Kidney (tissue), 14 donors: ENCODE data around the gene UST. TPM values are rescaled to one million over a fixed set of nuclear protein-coding genes. Genes with fewer than 3 reads are reported as not detected.
"Not testable (repeated sequence)": the region's sequence is repeated elsewhere in the genome, so short reads cannot be mapped to it uniquely, and the experiment has no call there.

Experiments
- DNase-seq, 5 donors: peaks; one replicate each; pipeline ENCODE4 v3.0.0-alpha.2; 2013 to 2020
- FAIRE-seq: peaks from 2 replicates; lab custom pipeline; 2012; peaks lifted over from hg19 to GRCh38; lab: Jason Lieb, UNC
- H3K27ac ChIP-seq, 2 donors: one replicate each; pipeline ENCODE4 v1.7.0; 2013; ENCODE audit warnings: low read depth in 2 of 2, low read length in 2 of 2, inconsistent platforms in 1 of 2
- H3K27me3 ChIP-seq: one replicate; pipeline ENCODE4 v1.7.1; 2013; ENCODE audit warnings: low read length, inconsistent platforms; ENCODE audit not compliant: control insufficient read depth, insufficient read depth
- H3K36me3 ChIP-seq, 3 donors: one replicate each; pipeline versions ENCODE4 v1.7.0 to v1.7.1; 2013; ENCODE audit warnings: low read length in 3 of 3, control low read depth in 1 of 3, inconsistent platforms in 1 of 3; ENCODE audit not compliant: insufficient read depth in 3 of 3, control insufficient read depth in 2 of 3
- H3K4me1 ChIP-seq, 3 donors: one replicate each; pipeline versions ENCODE4 v1.7.0 to v1.7.1; 2013; ENCODE audit warnings: low read length in 3 of 3, inconsistent platforms in 1 of 3, low read depth in 1 of 3; ENCODE audit not compliant: control insufficient read depth in 2 of 3, insufficient read depth in 2 of 3
- H3K4me3 ChIP-seq, 3 donors: one replicate each; pipeline versions ENCODE4 v1.7.0 to v1.8.1; 2013; ENCODE audit warnings: low read length in 3 of 3, control low read depth in 1 of 3, inconsistent platforms in 1 of 3
- H3K9ac ChIP-seq, 3 donors: one replicate each; pipeline versions ENCODE4 v1.7.0 to v1.7.1; 2013; ENCODE audit warnings: low read length in 3 of 3, control low read depth in 1 of 3, inconsistent platforms in 1 of 3
- H3K9me3 ChIP-seq, 3 donors: one replicate each; pipeline versions ENCODE4 v1.7.0 to v1.7.1; 2013; ENCODE audit warnings: low read length in 3 of 3, control low read depth in 1 of 3, inconsistent platforms in 1 of 3; ENCODE audit not compliant: control insufficient read depth in 2 of 3, insufficient read depth in 1 of 3
- CTCF ChIP-seq: IDR thresholded peaks from 3 replicates; pipeline ENCODE4 v1.5.1; 2012; ENCODE audit warnings: mild to moderate bottlenecking, moderate library complexity, borderline replicate concordance; ENCODE audit not compliant: insufficient read depth; ENCODE audit errors: extremely low read depth
- intact Hi-C: fragments of 100-400 bp; cut with DNase I; formaldehyde crosslinking; loops from one replicate; pipeline ENCODE4 v1.11.1; 2022
- polyA plus RNA-seq: library from polyadenylated mRNA; stranded (reverse); fragments of 350-450 nt; fragmentation: Illumina TruSeq; extraction: RNeasy Lipid Tissue Mini Kit (QIAGEN cat#74804); gene quantifications from one replicate; pipeline ENCODE4 v1.2.3, GENCODE V29; 2014; ENCODE audit warnings: low read depth, low replicate concordance; ENCODE audit not compliant: insufficient read depth
- total RNA-seq: library from RNA; stranded (reverse); fragmentation: NEBNext Ultra II Directional; extraction: Animal tissue kit (Norgen Biotek cat#: 25700); gene quantifications from one replicate; pipeline ENCODE4 v1.2.1, GENCODE V29; 2021
- donor health status: control.
- donor health status: control.
- donor health status: control.
- donor health status: control.
- donor health status: control.
- donor health status: DM: yes; HTN: yes; CAD: no.
- donor health status: Normal renal cell carcinoma (clear cell type).

UST gene
- total and polyA plus RNA-seq, 2 donors from 2014 or later: 3.2 to 4.2 TPM

- intact Hi-C loops: no loop called here
- no peaks in the 10 kb centered on the region for H3K9me3 ChIP-seq
- no peaks in the 10 kb centered on the region for H3K36me3 ChIP-seq
- no peaks in the 10 kb centered on the region for H3K27me3 ChIP-seq
- H3K4me3 ChIP-seq: no peak overlapping the region
- FAIRE-seq (no peak), DNase-seq (no peak)
- no peak overlapping the region for H3K9ac ChIP-seq
- no peak overlapping the region for H3K27ac ChIP-seq
- H3K4me1 ChIP-seq: peaks cover 5 to 8% (median 6%) of the 10 kb centered on the region in 3 donors
- TF ChIP-seq CTCF: no peak
Observed at GRCh38 chr6:149033454-149033853, 286.6 kb downstream of the UST start.

- no peak overlapping the region for H3K4me3 ChIP-seq
- H3K27me3 ChIP-seq: no peaks in the 10 kb centered on the region
- H3K9ac ChIP-seq: no peak overlapping the region
- TF ChIP-seq CTCF: no peak
- peaks cover 3 to 8% (median 6%) of the 10 kb centered on the region in 3 donors for H3K4me1 ChIP-seq
- intact Hi-C loops: no loop called here
- DNase-seq: no peak
- no peak for FAIRE-seq
- no peak overlapping the region for H3K27ac ChIP-seq
- H3K36me3 ChIP-seq: no peaks in the 10 kb centered on the region
- no peaks in the 10 kb centered on the region for H3K9me3 ChIP-seq
Observed at GRCh38 chr6:149035766-149036165, 288.9 kb downstream of the UST start.

GRCh38 chr6:149037051-149037671 is 290.3 kb downstream of the UST start:
- Histone ChIP-seq H3K9me3 (no peaks in the 10 kb centered on the region), H3K36me3 (no peaks in the 10 kb centered on the region), H3K27me3 (no peaks in the 10 kb centered on the region), H3K4me1 (peaks cover 2 to 8% (median 6%) of the 10 kb centered on the region in 3 donors), H3K4me3 (no peak overlapping the region), H3K9ac (peak overlapping the region in 1 of 3 donors; percentile 20), H3K27ac (no peak overlapping the region)
- TF ChIP-seq CTCF: no peak
- FAIRE-seq (no peak), DNase-seq (peak in 4 of 5 donors; percentile 70 to 86 (median 78))
- intact Hi-C loops: no loop called here

GRCh38 chr6:149039025-149039424 is 292.2 kb downstream of the UST start:
- H3K27me3 ChIP-seq, DNase-seq, intact Hi-C loops, H3K4me3 ChIP-seq, H3K36me3 ChIP-seq, H3K4me1 ChIP-seq, H3K27ac ChIP-seq, H3K9ac ChIP-seq, FAIRE-seq, H3K9me3 ChIP-seq: not testable (repeated sequence)
